GM18505 (cell line): ENCODE measurements around the gene CRTAC1.

ENCODE experiments used
- ATAC-seq: cut with Tn5 transposase; IDR thresholded peaks from one replicate; pipeline ENCODE4 v1.9.1; 2021; ENCODE audit not compliant: unreplicated experiment
- POLR2A ChIP-seq: IDR thresholded peaks from 4 replicates; pipeline ENCODE4 v1.6.1; 2011; ENCODE audit warnings: borderline replicate concordance; ENCODE audit not compliant: insufficient read depth, insufficient read length; ENCODE audit errors: extremely low read depth

Gene CRTAC1

GRCh38 chr10:98030093-98030821 is at the start of gene CRTAC1:
TSS of gene CRTAC1 (minus strand) at chr10:98030621. CDS start at chr10:98030472, 149 bp downstream.
- ATAC-seq = no peak
- no peak for TF ChIP-seq POLR2A

- ATAC-seq = no peak
- no peak for TF ChIP-seq POLR2A
Observed at GRCh38 chr10:98078774-98079173, 48.4 kb upstream of the CRTAC1 start.

- no peak for ATAC-seq
- no peak for TF ChIP-seq POLR2A
Observed at GRCh38 chr10:98077223-98077622, 46.8 kb upstream of the CRTAC1 start.

- no peak for TF ChIP-seq POLR2A
- ATAC-seq = no peak
Observed at GRCh38 chr10:98076086-98076485, 45.7 kb upstream of the CRTAC1 start.

GRCh38 chr10:98074315-98074911 is 44.0 kb upstream of the CRTAC1 start:
- no peak for TF ChIP-seq POLR2A
- no peak for ATAC-seq

- no peak for TF ChIP-seq POLR2A
- ATAC-seq = no peak
Observed at GRCh38 chr10:98067165-98067564, 36.7 kb upstream of the CRTAC1 start.

GRCh38 chr10:98063740-98064027 is 33.3 kb upstream of the CRTAC1 start:
- no peak for ATAC-seq
- no peak for TF ChIP-seq POLR2A

- TF ChIP-seq POLR2A = no peak
- no peak for ATAC-seq
Observed at GRCh38 chr10:98062424-98062823, 32.0 kb upstream of the CRTAC1 start.

- ATAC-seq = no peak
Observed at GRCh38 chr10:98060079-98060478, 29.7 kb upstream of the CRTAC1 start.

GRCh38 chr10:98058295-98058694 is 27.9 kb upstream of the CRTAC1 start:
- no peak for TF ChIP-seq POLR2A
- ATAC-seq = no peak

More at GRCh38 chr10:98060079-98060478, 29.7 kb upstream of the CRTAC1 start:
- TF ChIP-seq POLR2A = no peak

GRCh38 chr10:98055841-98056516 is 25.6 kb upstream of the CRTAC1 start:
- ATAC-seq = no peak
- TF ChIP-seq POLR2A = no peak

GRCh38 chr10:98047009-98047741 is 16.8 kb upstream of the CRTAC1 start:
- no peak for TF ChIP-seq POLR2A
- no peak for ATAC-seq

GRCh38 chr10:98045785-98046389 is 15.5 kb upstream of the CRTAC1 start:
- no peak for TF ChIP-seq POLR2A
- no peak for ATAC-seq
